Panc1 (cell line): ENCODE data around the gene SDCBP2. TPM values are rescaled to one million over a fixed set of nuclear protein-coding genes. Genes with fewer than 3 reads are reported as not detected.
A peak's percentile ranks its signal among the peaks of the same experiment; 100 is the strongest.
"Not testable (repeated sequence)": the region's sequence is repeated elsewhere in the genome, so short reads cannot be mapped to it uniquely, and the experiment has no call there.

ENCODE experiments used
- ATAC-seq: fragments of 200-7000 bp; cut with Tn5 transposase; 2 replicates; pipeline ENCODE4 v1.9.1; 2020; ENCODE audit warnings: mild to moderate bottlenecking, moderate library complexity
- BruUV-seq: library from RNA; stranded (reverse); fragments of 400-500 nt; replicated peaks from 2 replicates; lab custom pipeline; 2021; lab: Mats Ljungman, UMichigan
- CTCF ChIA-PET: fragments of 300-600 bp; sonication (Branson Sonifier 250); formaldehyde crosslinking; loops from one replicate; lab custom pipeline; 2022; ENCODE audit warnings: antibody characterized with exemption; lab: Charles Lee
- POLR2A ChIA-PET: fragments of 300-600 bp; sonication (Branson Sonifier 250); formaldehyde crosslinking; loops from one replicate; lab custom pipeline; 2022; ENCODE audit warnings: antibody characterized with exemption; lab: Charles Lee
- DNase-seq: peaks from one replicate; pipeline ENCODE4 v3.0.0-alpha.2; 2010; ENCODE audit warnings: low read depth, low spot score
- H3K27ac ChIP-seq: 2 replicates; pipeline ENCODE4 v1.5.1; 2011; ENCODE audit warnings: mild to moderate bottlenecking, low read length, inconsistent platforms
- H3K27me3 ChIP-seq: fragments of 200-500 bp; sonication (Bioruptor generic); 2 replicates; pipeline ENCODE4 v1.6.0; 2014; ENCODE audit warnings: low read length, inconsistent platforms; ENCODE audit not compliant: control insufficient read depth, insufficient read depth
- H3K36me3 ChIP-seq: fragments of 200-500 bp; sonication (Bioruptor generic); 2 replicates; pipeline ENCODE4 v1.5.1; 2014; ENCODE audit warnings: inconsistent platforms, mild to moderate bottlenecking, low read length, moderate library complexity; ENCODE audit not compliant: control insufficient read depth, insufficient read depth
- H3K4me1 ChIP-seq: 2 replicates; pipeline ENCODE4 v1.5.1; 2011; ENCODE audit warnings: inconsistent platforms, mild to moderate bottlenecking, low read length, moderate library complexity; ENCODE audit not compliant: control insufficient read depth, insufficient read depth
- H3K4me3 ChIP-seq, 2 experiments: 2 replicates each; pipeline ENCODE4 v1.5.1; 2011 to 2012; ENCODE audit warnings: low read depth in 2 of 2, low read length in 2 of 2, mild to moderate bottlenecking in 2 of 2, inconsistent platforms in 1 of 2, moderate library complexity in 1 of 2
- H3K9me3 ChIP-seq: fragments of 200-500 bp; sonication (Bioruptor generic); 2 replicates; pipeline ENCODE4 v1.5.1; 2014; ENCODE audit warnings: low read depth, mild to moderate bottlenecking, inconsistent platforms, low read length, moderate library complexity; ENCODE audit not compliant: control insufficient read depth, insufficient read depth
- POLR2AphosphoS5 ChIP-seq: IDR thresholded peaks from 2 replicates; pipeline ENCODE4 v1.6.1; 2012; ENCODE audit warnings: mild to moderate bottlenecking, low read depth, low read length, moderate library complexity
- SIN3A ChIP-seq: IDR thresholded peaks from 2 replicates; pipeline ENCODE4 v1.6.1; 2012; ENCODE audit warnings: low read depth, mild to moderate bottlenecking, low read length, moderate library complexity, borderline replicate concordance; ENCODE audit not compliant: insufficient read depth
- TCF7L2 ChIP-seq: IDR thresholded peaks from 2 replicates; pipeline ENCODE4 v1.6.1; 2011; ENCODE audit warnings: mild to moderate bottlenecking, low read depth, low read length, inconsistent platforms
- in situ Hi-C: cut with HindIII; loops from 2 replicates; pipeline ENCODE4 v1.10.0; 2016; ENCODE audit warnings: low sequenced_read_pairs, low pct_unique_long_range_greater_than_20kb
- intact Hi-C: fragments of 100-400 bp; cut with micrococcal nuclease; formaldehyde crosslinking; loops from one replicate; pipeline ENCODE4 v1.10.0; 2022; ENCODE audit not compliant: unreplicated experiment
- total RNA-seq: library from RNA; stranded (reverse); gene quantifications from one replicate; pipeline ENCODE4 v1.2.1, GENCODE V29; 2021; ENCODE audit not compliant: unreplicated experiment
- TF ChIP-seq, protein P1 (sequence below): fragments of 450-650 bp; IDR thresholded peaks from 2 replicates; pipeline ENCODE4 v1.5.1; 2017; ENCODE audit warnings: mild to moderate bottlenecking
- TF ChIP-seq, protein P2 (sequence below), 2 experiments: IDR thresholded peaks; 2 replicates each; pipeline ENCODE4 v1.6.1; 2011 to 2012; ENCODE audit warnings: low read depth in 2 of 2, control low read depth in 1 of 2, low read length in 1 of 2, mild to moderate bottlenecking in 1 of 2, moderate library complexity in 1 of 2; ENCODE audit not compliant: insufficient read depth in 1 of 2

SDCBP2 gene
- total RNA-seq, 1 experiment from 2014 or later = 1.8 TPM

DNA sequence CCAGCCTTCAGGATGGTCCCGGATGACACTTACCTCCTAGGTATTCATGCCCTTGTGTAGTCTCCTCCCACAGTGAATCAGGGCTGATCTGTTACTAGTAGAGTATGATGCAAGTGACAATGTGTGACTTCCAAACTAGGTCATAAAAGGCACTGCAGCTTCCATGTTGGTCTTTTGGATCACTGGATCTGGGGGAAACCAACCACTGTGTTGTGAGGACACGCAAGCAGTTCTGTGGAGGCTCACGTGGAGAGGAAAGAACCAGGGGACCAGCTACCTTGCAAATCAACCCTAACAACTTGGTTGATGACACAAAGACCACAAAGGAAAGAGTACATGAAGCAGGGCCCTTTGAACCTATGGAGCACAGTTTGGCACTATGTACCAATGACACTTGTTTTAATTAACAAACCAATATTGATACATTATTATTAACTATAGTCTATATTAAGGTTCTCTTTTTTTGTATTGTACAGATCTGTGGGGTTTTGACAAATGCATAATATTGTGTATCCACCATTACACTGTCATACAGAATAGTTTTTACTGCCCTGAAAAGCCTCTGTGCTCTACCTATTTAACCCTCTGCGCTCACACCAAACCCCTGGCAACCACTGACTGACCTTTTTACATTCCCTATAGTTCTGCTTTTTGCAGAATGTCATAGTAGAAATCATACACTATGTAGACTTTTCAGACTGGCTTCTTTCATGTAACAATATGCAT, 16.3 kb upstream of the SDCBP2 start:
- no peak for ATAC-seq
- Histone ChIP-seq H3K9me3 (peaks cover 14% of the 10 kb centered on the region), H3K36me3 (no peaks in the 10 kb centered on the region), H3K4me1 (peaks cover 14% of the 10 kb centered on the region), H3K27me3 (no peaks in the 10 kb centered on the region), H3K4me3 (no peak overlapping the region), H3K27ac (peak overlapping the region; percentile 49; the same call in 1 of the 2 replicates)
- TF ChIP-seq TCF7L2 (no peak), POLR2AphosphoS5 (0 out of 2 replicates have a peak, but pooled peaks have one; percentile 15), SIN3A (no peak)
- BruUV-seq = no TSS peak
- POLR2A ChIA-PET = no interaction called here
- intact Hi-C loops (no loop called here), in situ Hi-C loops (no loop called here)
- no peak for DNase-seq
- CTCF ChIA-PET = no interaction called here

DNA sequence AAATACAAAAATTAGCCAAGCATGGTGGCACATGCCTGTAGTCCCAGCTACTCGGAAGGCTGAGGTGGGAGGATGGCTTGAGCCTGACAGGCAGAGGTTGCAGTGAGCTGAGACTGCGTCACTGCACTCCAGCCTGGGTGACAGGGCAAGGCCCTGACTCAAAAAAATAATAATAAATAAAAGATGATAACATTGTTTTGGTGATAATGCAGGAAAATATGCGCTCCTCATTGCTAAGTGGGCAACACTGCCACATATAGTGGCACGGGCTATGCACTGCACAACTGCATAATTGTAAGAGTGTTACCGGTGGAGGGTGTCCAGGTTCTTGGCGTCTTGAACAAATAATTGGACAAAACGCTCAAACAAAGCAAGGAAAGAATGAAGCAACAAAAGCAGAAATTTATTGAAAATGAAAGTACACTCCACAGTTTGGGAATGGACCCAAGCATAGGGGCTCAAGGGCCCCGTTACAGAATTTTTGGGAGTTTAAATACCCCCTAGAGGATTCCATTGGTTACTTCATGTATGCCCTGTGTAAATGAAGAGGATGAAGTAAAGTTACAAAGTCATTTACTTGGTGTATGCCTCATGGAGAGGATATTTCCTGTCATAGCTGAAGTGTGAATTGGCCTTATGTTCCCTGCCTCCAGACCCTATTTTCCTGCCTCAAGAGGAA, 14.6 kb upstream of the SDCBP2 start:
- H3K36me3 ChIP-seq, BruUV-seq, in situ Hi-C loops, POLR2A ChIA-PET, H3K4me3 ChIP-seq, H3K27me3 ChIP-seq, CTCF ChIA-PET, ATAC-seq, DNase-seq, intact Hi-C loops: not testable (repeated sequence)
- Histone ChIP-seq H3K4me1 (peaks cover 14% of the 10 kb centered on the region), H3K27ac (peak overlapping the region; percentile 59; the same call in 1 of the 2 replicates), H3K9me3 (peaks cover 11% of the 10 kb centered on the region)

DNA sequence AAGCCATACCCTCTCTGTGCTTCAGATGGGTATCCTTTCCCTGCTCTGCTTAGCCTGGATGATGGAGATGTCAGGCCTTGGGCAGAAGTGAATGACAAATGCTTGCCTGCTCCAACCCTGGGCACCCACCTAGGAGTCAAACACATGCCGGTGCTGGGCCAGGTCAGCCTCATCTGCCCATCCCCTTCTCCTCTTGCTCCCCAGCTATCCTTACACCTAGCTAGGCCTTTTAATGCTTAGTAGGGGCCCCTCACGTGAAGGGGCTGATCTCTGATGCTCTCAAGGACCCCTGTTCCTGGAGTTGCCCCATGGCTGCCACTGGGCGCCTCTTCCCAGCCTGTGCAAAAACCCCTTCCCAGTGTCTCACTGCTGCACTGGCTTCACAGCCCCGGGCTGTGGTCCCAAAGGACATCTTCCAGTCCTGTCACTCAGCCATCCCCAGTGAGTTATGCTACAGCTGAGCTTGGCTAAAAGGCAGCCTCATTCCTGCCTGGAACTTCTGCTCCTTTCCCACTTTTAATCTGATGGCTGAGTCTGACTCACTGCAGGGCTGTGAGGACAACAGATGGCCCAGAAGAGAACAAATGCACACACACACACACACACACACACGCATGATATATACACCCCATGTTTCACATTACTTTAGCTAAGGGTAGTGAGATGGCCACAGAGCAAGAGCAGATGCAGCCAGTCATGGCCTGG, 12.8 kb upstream of the SDCBP2 start:
- H3K9me3 ChIP-seq = peaks cover 3% of the 10 kb centered on the region
- DNase-seq = no peak
- no peak for TF ChIP-seq POLR2AphosphoS5
- TF ChIP-seq, protein P1, sequence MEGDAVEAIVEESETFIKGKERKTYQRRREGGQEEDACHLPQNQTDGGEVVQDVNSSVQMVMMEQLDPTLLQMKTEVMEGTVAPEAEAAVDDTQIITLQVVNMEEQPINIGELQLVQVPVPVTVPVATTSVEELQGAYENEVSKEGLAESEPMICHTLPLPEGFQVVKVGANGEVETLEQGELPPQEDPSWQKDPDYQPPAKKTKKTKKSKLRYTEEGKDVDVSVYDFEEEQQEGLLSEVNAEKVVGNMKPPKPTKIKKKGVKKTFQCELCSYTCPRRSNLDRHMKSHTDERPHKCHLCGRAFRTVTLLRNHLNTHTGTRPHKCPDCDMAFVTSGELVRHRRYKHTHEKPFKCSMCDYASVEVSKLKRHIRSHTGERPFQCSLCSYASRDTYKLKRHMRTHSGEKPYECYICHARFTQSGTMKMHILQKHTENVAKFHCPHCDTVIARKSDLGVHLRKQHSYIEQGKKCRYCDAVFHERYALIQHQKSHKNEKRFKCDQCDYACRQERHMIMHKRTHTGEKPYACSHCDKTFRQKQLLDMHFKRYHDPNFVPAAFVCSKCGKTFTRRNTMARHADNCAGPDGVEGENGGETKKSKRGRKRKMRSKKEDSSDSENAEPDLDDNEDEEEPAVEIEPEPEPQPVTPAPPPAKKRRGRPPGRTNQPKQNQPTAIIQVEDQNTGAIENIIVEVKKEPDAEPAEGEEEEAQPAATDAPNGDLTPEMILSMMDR = no peak
- TF ChIP-seq SIN3A = no peak
- TF ChIP-seq, protein P2, sequence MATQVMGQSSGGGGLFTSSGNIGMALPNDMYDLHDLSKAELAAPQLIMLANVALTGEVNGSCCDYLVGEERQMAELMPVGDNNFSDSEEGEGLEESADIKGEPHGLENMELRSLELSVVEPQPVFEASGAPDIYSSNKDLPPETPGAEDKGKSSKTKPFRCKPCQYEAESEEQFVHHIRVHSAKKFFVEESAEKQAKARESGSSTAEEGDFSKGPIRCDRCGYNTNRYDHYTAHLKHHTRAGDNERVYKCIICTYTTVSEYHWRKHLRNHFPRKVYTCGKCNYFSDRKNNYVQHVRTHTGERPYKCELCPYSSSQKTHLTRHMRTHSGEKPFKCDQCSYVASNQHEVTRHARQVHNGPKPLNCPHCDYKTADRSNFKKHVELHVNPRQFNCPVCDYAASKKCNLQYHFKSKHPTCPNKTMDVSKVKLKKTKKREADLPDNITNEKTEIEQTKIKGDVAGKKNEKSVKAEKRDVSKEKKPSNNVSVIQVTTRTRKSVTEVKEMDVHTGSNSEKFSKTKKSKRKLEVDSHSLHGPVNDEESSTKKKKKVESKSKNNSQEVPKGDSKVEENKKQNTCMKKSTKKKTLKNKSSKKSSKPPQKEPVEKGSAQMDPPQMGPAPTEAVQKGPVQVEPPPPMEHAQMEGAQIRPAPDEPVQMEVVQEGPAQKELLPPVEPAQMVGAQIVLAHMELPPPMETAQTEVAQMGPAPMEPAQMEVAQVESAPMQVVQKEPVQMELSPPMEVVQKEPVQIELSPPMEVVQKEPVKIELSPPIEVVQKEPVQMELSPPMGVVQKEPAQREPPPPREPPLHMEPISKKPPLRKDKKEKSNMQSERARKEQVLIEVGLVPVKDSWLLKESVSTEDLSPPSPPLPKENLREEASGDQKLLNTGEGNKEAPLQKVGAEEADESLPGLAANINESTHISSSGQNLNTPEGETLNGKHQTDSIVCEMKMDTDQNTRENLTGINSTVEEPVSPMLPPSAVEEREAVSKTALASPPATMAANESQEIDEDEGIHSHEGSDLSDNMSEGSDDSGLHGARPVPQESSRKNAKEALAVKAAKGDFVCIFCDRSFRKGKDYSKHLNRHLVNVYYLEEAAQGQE (IDR thresholded peaks at IDR 0.05; ENCODE audit: insufficient read depth in 1 of 2, low read depth in 2 of 2, low read length in 1 of 2) = no peak
- no peak for TF ChIP-seq TCF7L2
- H3K4me1 ChIP-seq = peaks cover 21% of the 10 kb centered on the region
- peak; percentile 49 for ATAC-seq
- POLR2A ChIA-PET = no interaction called here
- no peaks in the 10 kb centered on the region for H3K36me3 ChIP-seq
- peak overlapping the region; percentile 3; the same call in 1 of the 2 replicates for H3K27ac ChIP-seq
- no peaks in the 10 kb centered on the region for H3K27me3 ChIP-seq
- intact Hi-C loops (no loop called here), in situ Hi-C loops (no loop called here)
- no peak overlapping the region for H3K4me3 ChIP-seq
- CTCF ChIA-PET = interaction anchor here (0.5 kb wide), 1 partner anchor 572 kb away, joined by 6 read pairs; no protein-coding TSS in a partner anchor
- BruUV-seq = no TSS peak
